NCI-H524 (cell line): ENCODE data around the gene HOXB1.

Experiments used
- DNase-seq, 2 experiments: peaks; one replicate each; lab custom pipeline; 2025; lab: John Stamatoyannopoulos, UW

The HOXB1 gene

GRCh38 chr17:48554412-48555257, 23.8 kb upstream of the HOXB1 start:
- DNase-seq, result peak; percentile 36 to 51

- DNase-seq, result peak in 1 of 2 experiments; percentile 20
These were observed 23.0 kb upstream of the HOXB1 start for GRCh38 chr17:48553826-48554225.

GRCh38 chr17:48553190-48553547, 22.4 kb upstream of the HOXB1 start:
- no peak for DNase-seq

- DNase-seq, result no peak
These were observed 21.8 kb upstream of the HOXB1 start for GRCh38 chr17:48552466-48553189.

- no peak for DNase-seq
These were observed 21.0 kb upstream of the HOXB1 start for GRCh38 chr17:48551596-48552465.

GRCh38 chr17:48551214-48551555, 20.4 kb upstream of the HOXB1 start:
- DNase-seq, result no peak

GRCh38 chr17:48550502-48551213, 19.8 kb upstream of the HOXB1 start:
- DNase-seq, result peak in 1 of 2 experiments; percentile 12

- DNase-seq, result no peak
These were observed 19.2 kb upstream of the HOXB1 start for GRCh38 chr17:48549914-48550501.

GRCh38 chr17:48549281-48549630, 18.4 kb upstream of the HOXB1 start:
- no peak for DNase-seq

- no peak for DNase-seq
These were observed 17.9 kb upstream of the HOXB1 start for GRCh38 chr17:48548523-48549280.

GRCh38 chr17:48547808-48548522, 17.2 kb upstream of the HOXB1 start:
- DNase-seq, result no peak

- DNase-seq, result no peak
These were observed 16.4 kb upstream of the HOXB1 start for GRCh38 chr17:48546924-48547807.

- DNase-seq, result no peak
These were observed 15.5 kb upstream of the HOXB1 start for GRCh38 chr17:48546137-48546923.

GRCh38 chr17:48545539-48545938, 14.7 kb upstream of the HOXB1 start:
- no peak for DNase-seq

GRCh38 chr17:48545022-48545375, 14.2 kb upstream of the HOXB1 start, which contains the start of gene HOXB2:
TSS of gene HOXB2 (minus strand) at chr17:48545109. CDS start at chr17:48544911, 198 bp downstream.
- DNase-seq, result peak in 1 of 2 experiments; percentile 31

- peak in 1 of 2 experiments; percentile 30 for DNase-seq
These were observed 13.7 kb upstream of the HOXB1 start for GRCh38 chr17:48544349-48545021.

- DNase-seq, result no peak
These were observed 13.1 kb upstream of the HOXB1 start for GRCh38 chr17:48543854-48544348.
